ENCODE data around the gene KCNN4. TPM values are rescaled to one million over a fixed set of nuclear protein-coding genes. Genes with fewer than 3 reads are reported as not detected.
A peak's percentile ranks its signal among the peaks of the same experiment; 100 is the strongest.

Gene KCNN4
- total and polyA plus RNA-seq, 4 donors = 2.4 to 31.7 (median 12.7) TPM

DNA sequence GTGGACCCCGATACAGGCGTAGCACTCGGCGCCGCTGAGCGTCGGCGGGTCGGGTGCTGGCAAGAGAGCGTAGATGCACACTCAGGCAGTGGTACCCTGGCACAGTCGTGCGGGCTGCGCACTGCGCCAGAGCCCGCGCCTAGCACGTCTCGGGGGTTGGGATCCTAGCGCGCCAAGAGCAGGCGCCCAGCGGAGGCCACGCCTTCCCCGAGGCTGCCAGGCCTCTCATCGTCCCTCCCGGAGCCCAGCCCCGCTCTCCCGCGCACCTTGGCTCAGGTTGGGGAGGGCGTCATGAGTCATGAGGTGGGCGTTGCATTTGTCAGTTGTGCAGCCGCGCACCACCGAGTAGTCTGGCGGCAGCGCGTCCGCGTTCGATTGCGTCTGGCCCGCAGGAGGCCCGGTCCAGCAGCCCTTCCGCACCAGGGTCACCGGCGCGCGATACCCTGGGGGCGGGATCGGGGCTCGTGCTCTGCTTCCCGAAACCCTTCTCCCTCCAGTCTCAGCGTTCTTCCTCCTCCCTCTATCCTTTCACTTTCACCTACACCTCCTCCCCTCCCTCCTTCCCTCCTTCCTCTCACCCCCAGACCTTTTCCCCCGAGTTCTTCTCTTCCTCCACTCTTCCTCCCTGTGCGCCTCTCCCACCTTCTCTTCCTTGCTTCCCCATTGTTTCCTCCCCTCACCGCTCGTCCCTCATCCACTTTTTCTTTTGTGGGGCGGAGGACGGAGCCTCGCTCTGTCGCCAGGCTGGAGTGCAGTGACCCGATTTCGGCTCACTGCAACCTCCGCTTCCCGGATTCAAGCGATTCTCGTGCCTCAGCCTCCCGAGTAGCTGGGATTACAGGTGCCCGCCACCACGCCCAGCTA, 18.0 kb upstream of the KCNN4 start:
- TF ChIP-seq, protein P1, sequence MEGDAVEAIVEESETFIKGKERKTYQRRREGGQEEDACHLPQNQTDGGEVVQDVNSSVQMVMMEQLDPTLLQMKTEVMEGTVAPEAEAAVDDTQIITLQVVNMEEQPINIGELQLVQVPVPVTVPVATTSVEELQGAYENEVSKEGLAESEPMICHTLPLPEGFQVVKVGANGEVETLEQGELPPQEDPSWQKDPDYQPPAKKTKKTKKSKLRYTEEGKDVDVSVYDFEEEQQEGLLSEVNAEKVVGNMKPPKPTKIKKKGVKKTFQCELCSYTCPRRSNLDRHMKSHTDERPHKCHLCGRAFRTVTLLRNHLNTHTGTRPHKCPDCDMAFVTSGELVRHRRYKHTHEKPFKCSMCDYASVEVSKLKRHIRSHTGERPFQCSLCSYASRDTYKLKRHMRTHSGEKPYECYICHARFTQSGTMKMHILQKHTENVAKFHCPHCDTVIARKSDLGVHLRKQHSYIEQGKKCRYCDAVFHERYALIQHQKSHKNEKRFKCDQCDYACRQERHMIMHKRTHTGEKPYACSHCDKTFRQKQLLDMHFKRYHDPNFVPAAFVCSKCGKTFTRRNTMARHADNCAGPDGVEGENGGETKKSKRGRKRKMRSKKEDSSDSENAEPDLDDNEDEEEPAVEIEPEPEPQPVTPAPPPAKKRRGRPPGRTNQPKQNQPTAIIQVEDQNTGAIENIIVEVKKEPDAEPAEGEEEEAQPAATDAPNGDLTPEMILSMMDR (IDR thresholded peaks at IDR 0.05; ENCODE audit: control extremely low read depth, extremely low read depth) = no peak
- peak overlapping the region; percentile 47 for H3K4me3 ChIP-seq
- 17 to 18% methylated on average over 64 to 70 of the region's 70 CpGs for WGBS, 2 donors
- no peak overlapping the region for H3K27ac ChIP-seq (ENCODE audit: low read depth in 1 of 2, low read length in 1 of 2)
- peaks cover 0 to 10% (median 0%) of the 10 kb centered on the region in 5 donors for H3K4me1 ChIP-seq (ENCODE audit: control insufficient read depth in 5 of 5, insufficient read depth in 5 of 5, low read length in 5 of 5)
- H3K36me3 ChIP-seq (ENCODE audit: control insufficient read depth in 4 of 4, insufficient read depth in 4 of 4, low read length in 4 of 4) = no peaks in the 10 kb centered on the region
- no peak overlapping the region for H3K9ac ChIP-seq (ENCODE audit: insufficient read depth in 1 of 2, low read length in 2 of 2)
- H3K27me3 ChIP-seq (ENCODE audit: control insufficient read depth in 3 of 3, insufficient read depth in 3 of 3, low read length in 2 of 3) = peaks cover 0 to 21% (median 3%) of the 10 kb centered on the region in 3 donors
- peaks cover 0 to 1% (median 0%) of the 10 kb centered on the region in 4 donors for H3K9me3 ChIP-seq (ENCODE audit: control insufficient read depth in 4 of 4, insufficient read depth in 3 of 4, low read length in 3 of 4)
- peak; percentile 59 for ATAC-seq (ENCODE audit: insufficient read depth, low FRiP score)
- peak; percentile 7 to 35 (median 35) for DNase-seq

DNA sequence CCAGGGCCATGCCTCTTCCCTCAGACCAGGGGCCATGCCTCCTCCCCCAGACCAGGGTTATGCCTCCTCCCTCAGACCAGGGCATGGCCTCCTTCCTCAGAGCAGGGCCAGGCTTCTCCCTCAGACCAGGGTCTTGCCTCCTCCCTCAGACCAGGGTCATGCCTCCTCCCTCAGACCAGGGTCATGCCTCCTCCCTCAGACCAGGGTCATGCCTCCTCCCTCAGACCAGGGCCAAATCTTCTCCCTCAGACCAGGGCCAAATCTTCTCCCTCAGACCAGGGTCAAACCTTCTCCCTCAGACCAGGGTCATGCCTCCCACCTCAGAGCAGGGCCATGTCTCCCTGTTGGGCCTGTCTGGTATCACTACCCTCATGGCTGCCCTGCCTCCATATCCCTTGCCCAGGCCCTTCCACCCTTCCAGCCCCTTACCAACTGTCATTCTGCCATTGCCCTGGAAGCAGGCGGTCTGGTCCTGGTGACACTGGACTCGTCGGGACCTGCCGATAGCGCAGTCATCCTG, 17.3 kb upstream of the KCNN4 start:
- ATAC-seq (ENCODE audit: insufficient read depth, low FRiP score) (no peak), DNase-seq (no peak)
- H3K27ac ChIP-seq (ENCODE audit: low read depth in 1 of 2, low read length in 1 of 2) = no peak overlapping the region
- 41 to 47% methylated on average over 5 of the region's 5 CpGs for WGBS, 2 donors
- H3K9ac ChIP-seq (ENCODE audit: insufficient read depth in 1 of 2, low read length in 2 of 2) = no peak overlapping the region
- peaks cover 0 to 10% (median 0%) of the 10 kb centered on the region in 5 donors for H3K4me1 ChIP-seq (ENCODE audit: control insufficient read depth in 5 of 5, insufficient read depth in 5 of 5, low read length in 5 of 5)
- peaks cover 0 to 1% (median 0%) of the 10 kb centered on the region in 4 donors for H3K9me3 ChIP-seq (ENCODE audit: control insufficient read depth in 4 of 4, insufficient read depth in 3 of 4, low read length in 3 of 4)
- TF ChIP-seq, protein P1 (IDR thresholded peaks at IDR 0.05; ENCODE audit: control extremely low read depth, extremely low read depth) = no peak
- H3K4me3 ChIP-seq = peak overlapping the region; percentile 47
- H3K27me3 ChIP-seq (ENCODE audit: control insufficient read depth in 3 of 3, insufficient read depth in 3 of 3, low read length in 2 of 3) = peaks cover 0 to 21% (median 3%) of the 10 kb centered on the region in 3 donors
- no peaks in the 10 kb centered on the region for H3K36me3 ChIP-seq (ENCODE audit: control insufficient read depth in 4 of 4, insufficient read depth in 4 of 4, low read length in 4 of 4)

DNA sequence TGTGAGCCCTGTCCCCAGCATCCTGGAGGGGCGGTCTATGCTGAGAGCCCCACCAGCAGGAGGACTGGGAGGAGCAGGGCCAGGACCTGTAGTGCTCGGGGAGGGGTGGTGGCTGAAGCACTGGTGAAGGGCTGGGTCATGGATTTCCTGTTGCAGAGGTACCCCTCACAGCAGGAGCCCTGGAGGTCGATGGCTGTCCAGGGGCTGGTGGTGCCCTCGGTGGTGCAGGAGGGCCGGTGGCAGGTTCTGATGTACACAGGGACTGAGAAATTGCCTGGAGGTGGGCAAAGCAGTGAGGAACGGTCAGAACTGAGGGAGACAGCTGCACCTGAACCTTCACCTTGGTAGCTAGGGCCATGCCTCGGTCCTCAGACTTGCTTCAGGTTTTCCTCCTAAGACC, 16.8 kb upstream of the KCNN4 start:
- peaks cover 0 to 10% (median 0%) of the 10 kb centered on the region in 5 donors for H3K4me1 ChIP-seq (ENCODE audit: control insufficient read depth in 5 of 5, insufficient read depth in 5 of 5, low read length in 5 of 5)
- no peak overlapping the region for H3K27ac ChIP-seq (ENCODE audit: low read depth in 1 of 2, low read length in 1 of 2)
- WGBS, 2 donors = 88 to 91% methylated on average over 6 to 7 of the region's 7 CpGs
- peaks cover 0 to 1% (median 0%) of the 10 kb centered on the region in 4 donors for H3K9me3 ChIP-seq (ENCODE audit: control insufficient read depth in 4 of 4, insufficient read depth in 3 of 4, low read length in 3 of 4)
- no peak overlapping the region for H3K4me3 ChIP-seq
- peaks cover 0 to 21% (median 3%) of the 10 kb centered on the region in 3 donors for H3K27me3 ChIP-seq (ENCODE audit: control insufficient read depth in 3 of 3, insufficient read depth in 3 of 3, low read length in 2 of 3)
- no peaks in the 10 kb centered on the region for H3K36me3 ChIP-seq (ENCODE audit: control insufficient read depth in 4 of 4, insufficient read depth in 4 of 4, low read length in 4 of 4)
- TF ChIP-seq, protein P1 (IDR thresholded peaks at IDR 0.05; ENCODE audit: control extremely low read depth, extremely low read depth) = no peak
- no peak for DNase-seq
- no peak overlapping the region for H3K9ac ChIP-seq (ENCODE audit: insufficient read depth in 1 of 2, low read length in 2 of 2)
- no peak for ATAC-seq (ENCODE audit: insufficient read depth, low FRiP score)
